Measurements from ENCODE around the gene PHLDB3. TPM values are rescaled to one million over a fixed set of nuclear protein-coding genes. Genes with fewer than 3 reads are reported as not detected.

PHLDB3 gene
- total and polyA plus RNA-seq, 2 of the 13 experiments (the other 11 are each of a cell fraction or from before 2014, with no cell fraction given), result 11.3 to 14.5 TPM

DNA sequence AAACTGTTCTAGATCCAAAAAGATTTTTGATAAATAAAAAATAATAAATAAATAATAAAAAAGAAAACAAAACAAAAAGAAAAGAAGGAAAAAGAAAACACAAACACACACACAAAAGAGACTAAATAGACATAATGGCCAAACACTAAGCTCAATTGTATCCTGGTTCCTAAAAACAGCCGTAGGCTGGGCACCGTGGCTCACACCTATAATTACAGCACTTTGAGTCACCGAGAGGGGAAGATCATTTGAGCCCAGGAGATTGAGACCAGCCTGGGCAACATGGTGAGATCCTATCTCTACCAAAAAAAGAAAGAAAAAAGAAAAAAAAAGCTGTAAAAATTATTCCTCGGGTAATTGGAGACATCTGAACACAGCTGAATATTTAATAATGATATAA is 13.5 kb upstream of the PHLDB3 start:
- CTCF ChIA-PET (ENCODE audit: low intra/inter-chr PET ratio, low total read pairs), result interaction anchor here (1.2 to 5.1 kb wide), 2 partner anchors 67 to 71 kb away, joined by 4 to 109 read pairs; no protein-coding TSS in a partner anchor
- TF ChIP-seq, protein P1, sequence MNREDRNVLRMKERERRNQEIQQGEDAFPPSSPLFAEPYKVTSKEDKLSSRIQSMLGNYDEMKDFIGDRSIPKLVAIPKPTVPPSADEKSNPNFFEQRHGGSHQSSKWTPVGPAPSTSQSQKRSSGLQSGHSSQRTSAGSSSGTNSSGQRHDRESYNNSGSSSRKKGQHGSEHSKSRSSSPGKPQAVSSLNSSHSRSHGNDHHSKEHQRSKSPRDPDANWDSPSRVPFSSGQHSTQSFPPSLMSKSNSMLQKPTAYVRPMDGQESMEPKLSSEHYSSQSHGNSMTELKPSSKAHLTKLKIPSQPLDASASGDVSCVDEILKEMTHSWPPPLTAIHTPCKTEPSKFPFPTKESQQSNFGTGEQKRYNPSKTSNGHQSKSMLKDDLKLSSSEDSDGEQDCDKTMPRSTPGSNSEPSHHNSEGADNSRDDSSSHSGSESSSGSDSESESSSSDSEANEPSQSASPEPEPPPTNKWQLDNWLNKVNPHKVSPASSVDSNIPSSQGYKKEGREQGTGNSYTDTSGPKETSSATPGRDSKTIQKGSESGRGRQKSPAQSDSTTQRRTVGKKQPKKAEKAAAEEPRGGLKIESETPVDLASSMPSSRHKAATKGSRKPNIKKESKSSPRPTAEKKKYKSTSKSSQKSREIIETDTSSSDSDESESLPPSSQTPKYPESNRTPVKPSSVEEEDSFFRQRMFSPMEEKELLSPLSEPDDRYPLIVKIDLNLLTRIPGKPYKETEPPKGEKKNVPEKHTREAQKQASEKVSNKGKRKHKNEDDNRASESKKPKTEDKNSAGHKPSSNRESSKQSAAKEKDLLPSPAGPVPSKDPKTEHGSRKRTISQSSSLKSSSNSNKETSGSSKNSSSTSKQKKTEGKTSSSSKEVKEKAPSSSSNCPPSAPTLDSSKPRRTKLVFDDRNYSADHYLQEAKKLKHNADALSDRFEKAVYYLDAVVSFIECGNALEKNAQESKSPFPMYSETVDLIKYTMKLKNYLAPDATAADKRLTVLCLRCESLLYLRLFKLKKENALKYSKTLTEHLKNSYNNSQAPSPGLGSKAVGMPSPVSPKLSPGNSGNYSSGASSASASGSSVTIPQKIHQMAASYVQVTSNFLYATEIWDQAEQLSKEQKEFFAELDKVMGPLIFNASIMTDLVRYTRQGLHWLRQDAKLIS (CRISPR knock-in tag; IDR thresholded peaks at IDR 0.05), result no peak
- no peak for TF ChIP-seq ZNF350 (CRISPR knock-in tag; IDR thresholded peaks at IDR 0.05; ENCODE audit: borderline replicate concordance, low read depth)
- TF ChIP-seq, protein P2, sequence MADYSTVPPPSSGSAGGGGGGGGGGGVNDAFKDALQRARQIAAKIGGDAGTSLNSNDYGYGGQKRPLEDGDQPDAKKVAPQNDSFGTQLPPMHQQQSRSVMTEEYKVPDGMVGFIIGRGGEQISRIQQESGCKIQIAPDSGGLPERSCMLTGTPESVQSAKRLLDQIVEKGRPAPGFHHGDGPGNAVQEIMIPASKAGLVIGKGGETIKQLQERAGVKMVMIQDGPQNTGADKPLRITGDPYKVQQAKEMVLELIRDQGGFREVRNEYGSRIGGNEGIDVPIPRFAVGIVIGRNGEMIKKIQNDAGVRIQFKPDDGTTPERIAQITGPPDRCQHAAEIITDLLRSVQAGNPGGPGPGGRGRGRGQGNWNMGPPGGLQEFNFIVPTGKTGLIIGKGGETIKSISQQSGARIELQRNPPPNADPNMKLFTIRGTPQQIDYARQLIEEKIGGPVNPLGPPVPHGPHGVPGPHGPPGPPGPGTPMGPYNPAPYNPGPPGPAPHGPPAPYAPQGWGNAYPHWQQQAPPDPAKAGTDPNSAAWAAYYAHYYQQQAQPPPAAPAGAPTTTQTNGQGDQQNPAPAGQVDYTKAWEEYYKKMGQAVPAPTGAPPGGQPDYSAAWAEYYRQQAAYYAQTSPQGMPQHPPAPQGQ (CRISPR knock-in tag; IDR thresholded peaks at IDR 0.05; ENCODE audit: borderline replicate concordance), result no peak
- no peak for TF ChIP-seq TBL1XR1 (IDR thresholded peaks at IDR 0.05; ENCODE audit: borderline replicate concordance, low read length, partially characterized antibody)
- TF ChIP-seq JDP2 (CRISPR knock-in tag; IDR thresholded peaks at IDR 0.05; ENCODE audit: borderline replicate concordance), result no peak
- TF ChIP-seq ZNF44 (CRISPR knock-in tag; IDR thresholded peaks at IDR 0.05), result no peak
- TF ChIP-seq, protein P3, sequence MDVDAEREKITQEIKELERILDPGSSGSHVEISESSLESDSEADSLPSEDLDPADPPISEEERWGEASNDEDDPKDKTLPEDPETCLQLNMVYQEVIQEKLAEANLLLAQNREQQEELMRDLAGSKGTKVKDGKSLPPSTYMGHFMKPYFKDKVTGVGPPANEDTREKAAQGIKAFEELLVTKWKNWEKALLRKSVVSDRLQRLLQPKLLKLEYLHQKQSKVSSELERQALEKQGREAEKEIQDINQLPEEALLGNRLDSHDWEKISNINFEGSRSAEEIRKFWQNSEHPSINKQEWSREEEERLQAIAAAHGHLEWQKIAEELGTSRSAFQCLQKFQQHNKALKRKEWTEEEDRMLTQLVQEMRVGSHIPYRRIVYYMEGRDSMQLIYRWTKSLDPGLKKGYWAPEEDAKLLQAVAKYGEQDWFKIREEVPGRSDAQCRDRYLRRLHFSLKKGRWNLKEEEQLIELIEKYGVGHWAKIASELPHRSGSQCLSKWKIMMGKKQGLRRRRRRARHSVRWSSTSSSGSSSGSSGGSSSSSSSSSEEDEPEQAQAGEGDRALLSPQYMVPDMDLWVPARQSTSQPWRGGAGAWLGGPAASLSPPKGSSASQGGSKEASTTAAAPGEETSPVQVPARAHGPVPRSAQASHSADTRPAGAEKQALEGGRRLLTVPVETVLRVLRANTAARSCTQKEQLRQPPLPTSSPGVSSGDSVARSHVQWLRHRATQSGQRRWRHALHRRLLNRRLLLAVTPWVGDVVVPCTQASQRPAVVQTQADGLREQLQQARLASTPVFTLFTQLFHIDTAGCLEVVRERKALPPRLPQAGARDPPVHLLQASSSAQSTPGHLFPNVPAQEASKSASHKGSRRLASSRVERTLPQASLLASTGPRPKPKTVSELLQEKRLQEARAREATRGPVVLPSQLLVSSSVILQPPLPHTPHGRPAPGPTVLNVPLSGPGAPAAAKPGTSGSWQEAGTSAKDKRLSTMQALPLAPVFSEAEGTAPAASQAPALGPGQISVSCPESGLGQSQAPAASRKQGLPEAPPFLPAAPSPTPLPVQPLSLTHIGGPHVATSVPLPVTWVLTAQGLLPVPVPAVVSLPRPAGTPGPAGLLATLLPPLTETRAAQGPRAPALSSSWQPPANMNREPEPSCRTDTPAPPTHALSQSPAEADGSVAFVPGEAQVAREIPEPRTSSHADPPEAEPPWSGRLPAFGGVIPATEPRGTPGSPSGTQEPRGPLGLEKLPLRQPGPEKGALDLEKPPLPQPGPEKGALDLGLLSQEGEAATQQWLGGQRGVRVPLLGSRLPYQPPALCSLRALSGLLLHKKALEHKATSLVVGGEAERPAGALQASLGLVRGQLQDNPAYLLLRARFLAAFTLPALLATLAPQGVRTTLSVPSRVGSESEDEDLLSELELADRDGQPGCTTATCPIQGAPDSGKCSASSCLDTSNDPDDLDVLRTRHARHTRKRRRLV (CRISPR knock-in tag; IDR thresholded peaks at IDR 0.05), result no peak
- TF ChIP-seq, protein P4, sequence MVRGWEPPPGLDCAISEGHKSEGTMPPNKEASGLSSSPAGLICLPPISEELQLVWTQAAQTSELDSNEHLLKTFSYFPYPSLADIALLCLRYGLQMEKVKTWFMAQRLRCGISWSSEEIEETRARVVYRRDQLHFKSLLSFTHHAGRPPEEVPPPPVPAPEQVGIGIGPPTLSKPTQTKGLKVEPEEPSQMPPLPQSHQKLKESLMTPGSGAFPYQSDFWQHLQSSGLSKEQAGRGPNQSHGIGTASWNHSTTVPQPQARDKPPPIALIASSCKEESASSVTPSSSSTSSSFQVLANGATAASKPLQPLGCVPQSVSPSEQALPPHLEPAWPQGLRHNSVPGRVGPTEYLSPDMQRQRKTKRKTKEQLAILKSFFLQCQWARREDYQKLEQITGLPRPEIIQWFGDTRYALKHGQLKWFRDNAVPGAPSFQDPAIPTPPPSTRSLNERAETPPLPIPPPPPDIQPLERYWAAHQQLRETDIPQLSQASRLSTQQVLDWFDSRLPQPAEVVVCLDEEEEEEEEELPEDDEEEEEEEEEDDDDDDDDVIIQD (CRISPR knock-in tag; IDR thresholded peaks at IDR 0.05; ENCODE audit: low read depth), result no peak
- TF ChIP-seq, protein P5, sequence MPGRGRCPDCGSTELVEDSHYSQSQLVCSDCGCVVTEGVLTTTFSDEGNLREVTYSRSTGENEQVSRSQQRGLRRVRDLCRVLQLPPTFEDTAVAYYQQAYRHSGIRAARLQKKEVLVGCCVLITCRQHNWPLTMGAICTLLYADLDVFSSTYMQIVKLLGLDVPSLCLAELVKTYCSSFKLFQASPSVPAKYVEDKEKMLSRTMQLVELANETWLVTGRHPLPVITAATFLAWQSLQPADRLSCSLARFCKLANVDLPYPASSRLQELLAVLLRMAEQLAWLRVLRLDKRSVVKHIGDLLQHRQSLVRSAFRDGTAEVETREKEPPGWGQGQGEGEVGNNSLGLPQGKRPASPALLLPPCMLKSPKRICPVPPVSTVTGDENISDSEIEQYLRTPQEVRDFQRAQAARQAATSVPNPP (CRISPR knock-in tag; IDR thresholded peaks at IDR 0.05), result no peak
- TF ChIP-seq ZNF766 (CRISPR knock-in tag; IDR thresholded peaks at IDR 0.05; ENCODE audit: borderline replicate concordance), result no peak

More for the DNA sequence above, 13.5 kb upstream of the PHLDB3 start:
- H3K79me2 ChIP-seq (ENCODE audit: insufficient read depth, low read length), result no peaks in the 10 kb centered on the region
- H3K27me3 ChIP-seq (ENCODE audit: control insufficient read depth in 1 of 2, insufficient read depth in 2 of 2, low read length in 2 of 2), result no peaks in the 10 kb centered on the region
- 67% methylated on average over 4 of the region's 4 CpGs for WGBS (ENCODE audit: low lambda C conversion rate)
- no peak overlapping the region for H2AFZ ChIP-seq (ENCODE audit: low read length)
- H3K36me3 ChIP-seq (replicated peaks in 1 of 2; ENCODE audit: control insufficient read depth in 1 of 2, insufficient read depth in 2 of 2, low read length in 2 of 2), result no peaks in the 10 kb centered on the region
- H3K4me3 ChIP-seq (replicated peaks in 1 of 3; ENCODE audit: insufficient read depth in 1 of 3, low read depth in 2 of 3, low read length in 3 of 3), result no peak overlapping the region
- intact Hi-C loops (cut with micrococcal nuclease; ENCODE audit: unreplicated experiment), result no loop called here
- POLR2A ChIA-PET, result interaction anchor here (0.7 kb wide), 1 partner anchor 19 kb away, joined by 3 read pairs; no protein-coding TSS in a partner anchor
- no peak overlapping the region for H3K9ac ChIP-seq (ENCODE audit: insufficient read depth, low read depth, low read length)
- no TSS peak for BruUV-seq (replicated peaks)
- FAIRE-seq (no peak), ATAC-seq (no peak), DNase-seq (ENCODE audit: low spot score) (no peak)
- H3K9me3 ChIP-seq (ENCODE audit: low read length), result no peaks in the 10 kb centered on the region
- in situ Hi-C loops (cut with HindIII; ENCODE audit: extremely low pct_ligation_motif_present, low pct_unique_long_range_greater_than_20kb), result no loop called here
- no peak overlapping the region for H3K4me2 ChIP-seq (ENCODE audit: low read depth, low read length)
- H3K27ac ChIP-seq (ENCODE audit: extremely low read length, insufficient read depth, low read length), result no peak overlapping the region
- H4K20me1 ChIP-seq (ENCODE audit: insufficient read depth, low read length), result no peaks in the 10 kb centered on the region
- no peaks in the 10 kb centered on the region for H3K4me1 ChIP-seq (ENCODE audit: insufficient read depth, low read length)
